Tibial nerve (tissue), 4 donors: Measurements from ENCODE around the gene B4GALT5. TPM values are rescaled to one million over a fixed set of nuclear protein-coding genes. Genes with fewer than 3 reads are reported as not detected.
"Not testable (repeated sequence)": the region's sequence is repeated elsewhere in the genome, so short reads cannot be mapped to it uniquely, and the experiment has no call there.

Experiments used
- DNase-seq, 2 donors: peaks; one replicate each; pipeline ENCODE4 v3.0.0-alpha.2; 2019; ENCODE audit warnings: low spot score in 2 of 2
- H3K27ac ChIP-seq, 4 donors: fragments of 200-600 bp; sonication (generic) in 3 of 4; one replicate each; pipeline ENCODE4 v1.5.1; 2017 to 2019; ENCODE audit warnings: mild to moderate bottlenecking in 1 of 4
- H3K27me3 ChIP-seq, 2 donors: fragments of 200-600 bp; sonication (generic) in 1 of 2; one replicate each; pipeline versions ENCODE4 v1.5.1 to v1.6.0; 2017 to 2019
- H3K36me3 ChIP-seq, 3 donors: fragments of 200-600 bp; sonication (generic); one replicate each; pipeline ENCODE4 v1.5.1; 2018 to 2019
- H3K4me1 ChIP-seq, 4 donors: fragments of 200-600 bp; sonication (generic) in 3 of 4; one replicate each; pipeline ENCODE4 v1.5.1; 2017 to 2019
- H3K4me3 ChIP-seq, 4 donors: fragments of 200-600 bp; sonication (generic) in 3 of 4; one replicate each; pipeline ENCODE4 v1.5.1; 2017 to 2019; ENCODE audit warnings: mild to moderate bottlenecking in 1 of 4, moderate library complexity in 1 of 4
- H3K9me3 ChIP-seq, 4 donors: fragments of 200-600 bp; sonication (generic) in 3 of 4; one replicate each; pipeline ENCODE4 v1.5.1; 2017 to 2019
- CTCF ChIP-seq, 5 experiments: fragments of 200-600 bp in 3 of 5; fragments of 450-650 bp in 2 of 5; sonication (generic) in 3 of 5; IDR thresholded peaks; one replicate each; pipeline ENCODE4 v1.5.1; 2016 to 2019; ENCODE audit warnings: antibody characterized with exemption in 5 of 5, mild to moderate bottlenecking in 3 of 5, moderate library complexity in 2 of 5
- EP300 ChIP-seq, 2 donors: sonication (generic); formaldehyde crosslinking; IDR thresholded peaks; one replicate each; pipeline ENCODE4 v1.6.1; 2017; ENCODE audit warnings: antibody characterized with exemption in 2 of 2, mild to moderate bottlenecking in 1 of 2
- POLR2A ChIP-seq, 2 donors: fragments of 450-650 bp; IDR thresholded peaks; one replicate each; pipeline ENCODE4 v1.6.1; 2017; ENCODE audit warnings: antibody characterized with exemption in 2 of 2, mild to moderate bottlenecking in 2 of 2, moderate library complexity in 2 of 2
- WGBS, 2 donors: methylation state at CpG; one replicate each; pipeline ENCODE4 v1.1.5; 2018; 5-methylcytosine and 5-hydroxymethylcytosine counted together
- total RNA-seq, 4 donors: library from RNA; depleted of rRNA; stranded (reverse); fragments of >200 nt; gene quantifications; one replicate each; pipeline ENCODE4 v1.1.0, GENCODE V29; 2016

Gene B4GALT5
- total RNA-seq, 4 donors from 2014 or later: 13.6 to 25.2 (median 20.7) TPM

GRCh38 chr20:49627329-49627761, 86.3 kb downstream of the B4GALT5 start:
- 72 to 82% methylated on average over 6 of the region's 6 CpGs for WGBS, 2 donors
- H3K36me3 ChIP-seq: no peaks in the 10 kb centered on the region
- no peaks in the 10 kb centered on the region for H3K27me3 ChIP-seq
- no peak for DNase-seq
- H3K4me1 ChIP-seq: peaks cover 0 to 12% (median 0%) of the 10 kb centered on the region in 4 donors
- no peak overlapping the region for H3K4me3 ChIP-seq
- no peak overlapping the region for H3K27ac ChIP-seq
- TF ChIP-seq EP300 (IDR thresholded peaks at IDR 0.05) (no peak), POLR2A (IDR thresholded peaks at IDR 0.05) (no peak), CTCF (IDR thresholded peaks at IDR 0.05) (no peak)
- peaks cover 0 to 12% (median 5%) of the 10 kb centered on the region in 4 donors for H3K9me3 ChIP-seq

GRCh38 chr20:49624988-49625387, 88.7 kb downstream of the B4GALT5 start:
- not testable (repeated sequence) for H3K36me3 ChIP-seq, H3K4me1 ChIP-seq, DNase-seq, H3K27me3 ChIP-seq, H3K27ac ChIP-seq, H3K4me3 ChIP-seq
- WGBS, 2 donors: 91 to 92% methylated on average over 10 of the region's 10 CpGs
- H3K9me3 ChIP-seq: peaks cover 0 to 22% (median 5%) of the 10 kb centered on the region in 4 donors

- Histone ChIP-seq H3K4me1 (no peaks in the 10 kb centered on the region), H3K4me3 (no peak overlapping the region), H3K27me3 (no peaks in the 10 kb centered on the region), H3K9me3 (peaks cover 0 to 22% (median 5%) of the 10 kb centered on the region in 4 donors), H3K27ac (no peak overlapping the region), H3K36me3 (no peaks in the 10 kb centered on the region)
- TF ChIP-seq CTCF (IDR thresholded peaks at IDR 0.05): no peak
- no peak for TF ChIP-seq POLR2A (IDR thresholded peaks at IDR 0.05)
- no peak for TF ChIP-seq EP300 (IDR thresholded peaks at IDR 0.05)
- WGBS, 2 donors: 82 to 88% methylated on average over 6 of the region's 6 CpGs
- DNase-seq: no peak
Measured at GRCh38 chr20:49624317-49624716, 89.4 kb downstream of the B4GALT5 start.

GRCh38 chr20:49622243-49622642, 91.4 kb downstream of the B4GALT5 start:
- Histone ChIP-seq H3K36me3 (no peaks in the 10 kb centered on the region), H3K27ac (no peak overlapping the region), H3K4me3 (no peak overlapping the region), H3K27me3 (no peaks in the 10 kb centered on the region), H3K4me1 (no peaks in the 10 kb centered on the region), H3K9me3 (peaks cover 0 to 12% (median 0%) of the 10 kb centered on the region in 4 donors)
- TF ChIP-seq EP300 (IDR thresholded peaks at IDR 0.05) (no peak), POLR2A (IDR thresholded peaks at IDR 0.05) (no peak), CTCF (IDR thresholded peaks at IDR 0.05) (no peak)
- 84 to 95% methylated on average over 1 of the region's 1 CpG for WGBS, 2 donors
- no peak for DNase-seq

DNA sequence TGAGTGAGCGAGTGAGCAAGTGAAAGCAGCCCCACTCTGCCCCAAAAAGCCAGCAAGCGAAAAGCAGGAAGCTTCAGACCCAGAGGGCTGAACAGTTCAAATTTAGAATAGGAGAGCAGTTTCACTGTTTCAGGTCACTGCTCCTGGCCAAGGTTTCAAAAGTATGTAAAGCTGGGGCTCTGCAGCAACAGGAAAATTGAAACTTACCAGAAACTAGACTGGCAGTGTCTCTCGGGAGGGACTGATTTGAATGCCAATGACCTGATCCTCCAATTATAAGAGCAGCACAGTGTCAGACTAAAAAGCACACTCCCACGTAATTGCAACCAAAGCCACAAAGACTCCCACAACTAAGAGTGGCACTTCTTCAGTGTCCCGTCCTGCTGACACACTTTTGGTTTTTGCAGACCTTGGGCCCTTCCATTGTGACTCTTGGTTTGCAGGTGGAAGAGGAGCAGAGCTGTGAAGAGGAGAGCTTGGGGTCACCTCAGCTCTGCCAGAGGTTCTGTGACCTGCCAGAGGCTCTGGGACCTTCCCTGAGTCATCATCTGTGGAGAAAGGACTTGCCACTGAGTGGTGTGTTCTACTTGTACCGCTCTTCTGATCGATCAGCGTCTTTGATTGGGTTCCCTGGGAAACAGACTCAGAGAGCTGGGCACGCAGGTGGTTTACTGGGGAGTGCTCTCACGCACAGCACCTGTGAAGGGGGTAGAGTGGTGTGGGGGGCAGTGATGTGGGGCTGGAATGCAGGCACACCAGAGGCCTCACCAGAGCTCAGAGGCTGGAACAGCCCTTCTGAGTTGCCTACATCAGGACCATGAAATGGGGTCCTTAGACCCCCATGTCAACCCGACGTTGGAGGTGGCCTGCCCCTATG, 93.1 kb downstream of the B4GALT5 start:
- DNase-seq: no peak
- H3K27ac ChIP-seq: no peak overlapping the region
- 65 to 77% methylated on average over 10 to 12 of the region's 12 CpGs for WGBS, 2 donors

More for the DNA sequence above, 93.1 kb downstream of the B4GALT5 start:
- Histone ChIP-seq H3K36me3 (no peaks in the 10 kb centered on the region), H3K27me3 (no peaks in the 10 kb centered on the region), H3K4me1 (no peaks in the 10 kb centered on the region), H3K9me3 (peaks cover 0 to 12% (median 0%) of the 10 kb centered on the region in 4 donors), H3K4me3 (no peak overlapping the region)
- TF ChIP-seq CTCF (IDR thresholded peaks at IDR 0.05) (no peak), EP300 (IDR thresholded peaks at IDR 0.05) (no peak), POLR2A (IDR thresholded peaks at IDR 0.05) (no peak)
